HG03175 (cell line): ENCODE data around the gene UPK3B.
A peak's percentile ranks its signal among the peaks of the same experiment; 100 is the strongest.
"Not testable (repeated sequence)": the region's sequence is repeated elsewhere in the genome, so short reads cannot be mapped to it uniquely, and the experiment has no call there.

Source experiments
- ATAC-seq: cut with Tn5 transposase; IDR thresholded peaks from one replicate; pipeline ENCODE4 v1.9.1; 2021; ENCODE audit warnings: mild to moderate bottlenecking, moderate library complexity; ENCODE audit not compliant: unreplicated experiment

UPK3B gene

DNA sequence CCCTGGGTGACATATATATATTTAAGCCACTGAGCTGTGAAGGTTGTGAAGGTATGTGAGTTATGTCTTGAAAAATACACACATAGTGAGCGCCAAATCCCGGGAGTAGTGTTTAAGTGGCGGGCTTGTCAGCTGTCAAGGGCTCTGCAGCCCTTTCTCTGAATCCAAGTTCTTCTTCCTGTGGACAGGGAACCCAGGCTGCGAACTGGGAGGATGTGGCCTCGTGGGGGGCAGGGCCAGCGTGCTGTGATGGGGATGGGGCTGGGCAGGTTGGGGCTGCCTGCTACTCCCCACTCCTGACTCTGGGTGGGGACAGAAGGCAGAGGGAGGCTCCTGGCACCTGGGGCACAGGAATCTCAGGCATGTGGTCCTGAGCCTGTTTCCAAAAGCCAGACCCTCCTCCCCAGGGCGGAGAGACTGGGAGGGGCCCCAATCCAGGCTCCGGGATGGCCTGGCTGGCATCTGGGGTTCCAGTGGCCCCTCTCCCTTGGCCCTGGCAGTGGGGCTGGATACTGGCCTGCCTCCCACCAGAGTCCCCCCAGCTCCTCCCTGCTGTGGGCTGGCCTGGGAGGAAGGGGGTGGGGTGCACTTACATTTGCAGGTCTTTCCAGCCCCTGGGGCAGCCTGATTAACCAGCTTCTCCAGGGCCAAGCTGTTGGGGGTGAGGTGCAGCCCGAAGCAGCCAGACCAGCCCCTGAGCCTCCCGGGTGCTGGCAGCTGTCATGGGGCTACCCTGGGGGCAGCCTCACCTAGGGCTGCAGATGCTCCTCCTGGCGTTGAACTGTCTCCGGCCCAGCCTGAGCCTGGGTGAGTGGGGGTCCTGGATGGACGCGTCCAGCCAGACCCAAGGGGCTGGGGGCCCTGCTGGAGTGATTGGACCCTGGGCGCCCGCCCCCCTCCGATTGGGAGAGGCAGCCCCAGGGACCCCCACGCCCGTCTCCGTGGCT, at the start of gene UPK3B:
Gene UPK3B (plus strand): TSS at position 622 of the 947 bp plus-strand sequence. CDS start 101 bp downstream, at position 723.
- ATAC-seq, result no peak

DNA sequence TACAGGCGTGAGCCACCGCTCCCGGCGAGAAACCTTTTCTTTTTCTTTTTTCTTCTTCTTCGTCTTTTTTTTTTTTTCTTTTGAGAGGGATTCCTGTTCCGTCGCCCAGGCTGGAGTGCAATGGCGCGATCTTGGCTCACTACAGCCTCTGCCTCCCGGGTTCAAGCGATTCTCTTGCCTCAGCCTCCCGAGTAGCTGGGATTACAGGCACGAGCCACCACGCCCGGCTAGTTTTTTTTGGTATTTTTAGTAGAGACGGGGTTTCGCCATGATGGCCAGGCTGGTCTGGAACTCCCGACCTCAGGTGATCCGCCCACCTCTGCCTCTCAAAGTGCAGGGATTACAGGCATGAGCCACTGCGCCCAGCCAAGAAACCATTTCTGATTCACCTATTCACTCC, 49.6 kb upstream of the UPK3B start:
- not testable (repeated sequence) for ATAC-seq

DNA sequence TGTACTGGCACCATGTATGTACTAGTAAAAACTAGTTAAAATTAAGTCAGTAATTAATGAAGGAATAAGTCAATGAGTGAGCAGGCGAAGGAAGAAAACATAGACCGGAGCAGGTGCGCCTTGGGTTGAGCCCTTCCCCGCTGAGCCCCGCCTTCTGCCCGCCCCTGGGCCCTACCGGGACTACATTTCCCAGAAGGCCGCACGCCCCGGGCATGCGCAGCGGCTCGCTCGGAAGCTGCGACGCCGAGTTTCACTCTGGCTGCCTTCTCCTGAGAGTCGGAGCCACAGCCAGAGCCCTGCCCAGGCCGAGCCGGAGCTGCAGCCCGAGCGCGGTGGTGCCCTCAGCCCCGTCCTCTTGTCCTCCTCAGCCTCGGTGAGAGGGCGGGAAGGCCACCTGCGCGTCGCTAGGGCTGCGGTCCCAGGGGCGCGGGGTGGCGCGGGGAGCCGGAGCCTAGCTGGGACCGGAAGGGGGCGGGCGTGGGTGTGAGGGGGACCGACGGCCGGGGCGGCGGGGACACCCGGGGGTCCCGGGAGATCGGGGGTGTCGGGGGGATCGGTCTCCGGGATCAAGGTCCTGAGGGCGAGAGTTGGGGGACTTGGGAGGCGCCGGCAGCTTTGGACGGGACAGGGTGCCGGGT, 48.8 kb upstream of the UPK3B start, which contains the start of gene DTX2:
Gene DTX2 (plus strand): TSS at position 246 of the 638 bp plus-strand sequence. CDS start 18,801 bp downstream, outside the sequence.
- peak; percentile 98 for ATAC-seq

DNA sequence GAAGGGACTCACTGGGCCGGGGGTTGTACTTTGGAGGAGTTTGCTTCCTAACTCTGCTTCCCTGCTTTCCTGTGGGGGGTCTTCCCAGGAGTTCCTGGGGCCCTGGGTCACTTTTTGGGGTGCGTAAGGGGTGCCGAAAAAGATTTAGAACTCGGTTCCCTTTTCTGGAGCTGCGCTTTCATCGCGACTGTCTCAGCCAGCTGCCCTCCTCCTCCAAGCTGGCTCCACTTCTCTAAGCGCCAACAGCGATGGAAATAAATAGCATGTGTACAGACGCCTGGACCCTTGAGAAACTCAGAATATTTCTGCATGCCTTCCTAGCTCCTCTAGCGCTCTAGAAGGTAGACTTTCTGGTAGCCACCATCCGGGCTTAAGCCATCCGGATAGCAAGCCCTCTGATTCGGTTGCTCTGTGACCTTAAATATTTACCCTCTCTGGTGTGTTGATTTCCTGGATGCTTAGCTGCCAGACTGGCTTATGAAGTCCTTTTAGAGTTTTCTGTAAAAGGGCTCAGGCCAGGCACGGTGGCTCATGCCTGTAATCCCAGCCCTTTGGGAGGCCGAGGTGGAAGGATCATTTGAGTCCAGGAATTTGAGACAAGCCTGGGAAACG, 48.0 kb upstream of the UPK3B start:
- ATAC-seq, result peak; percentile 7

DNA sequence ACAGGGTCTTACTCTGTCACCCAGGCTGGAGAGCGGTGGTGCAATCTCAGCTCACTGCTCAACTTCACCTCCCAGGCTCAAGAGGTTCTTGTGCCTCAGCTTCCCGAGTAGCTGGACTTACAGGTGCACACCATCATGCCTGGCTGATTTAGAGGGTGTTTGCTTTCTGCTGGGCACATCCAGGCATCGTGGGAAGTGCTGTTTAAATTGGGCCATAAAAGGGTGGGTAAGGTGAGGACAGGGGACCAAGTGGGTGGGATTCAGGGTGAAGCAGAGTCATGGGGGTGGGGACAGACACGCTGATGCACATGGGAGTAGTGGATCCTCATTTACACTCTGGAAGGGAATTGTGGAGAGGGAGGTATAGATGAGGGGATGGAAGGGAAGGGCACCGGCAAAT, 45.4 kb upstream of the UPK3B start:
- not testable (repeated sequence) for ATAC-seq

DNA sequence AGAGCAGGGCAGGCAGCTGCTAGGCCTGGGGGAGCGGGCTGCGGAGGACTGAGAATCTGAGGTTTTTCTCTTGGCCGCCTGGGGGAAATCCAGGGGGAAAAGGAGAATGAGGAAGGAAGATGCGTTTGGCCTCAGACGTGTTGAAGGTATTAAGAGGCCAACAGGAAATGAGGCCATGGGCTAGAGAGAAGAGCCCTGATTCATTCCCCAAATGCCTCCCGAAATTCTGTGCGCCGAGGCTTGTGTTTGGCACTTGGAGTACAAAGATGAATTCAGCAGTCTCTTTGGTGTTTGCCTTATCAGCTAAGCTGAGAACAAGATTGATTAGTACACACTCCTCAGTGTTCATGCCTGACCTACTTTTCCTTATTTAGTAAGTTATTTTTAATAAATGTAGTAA, 44.4 kb upstream of the UPK3B start:
- ATAC-seq, result not testable (repeated sequence)

DNA sequence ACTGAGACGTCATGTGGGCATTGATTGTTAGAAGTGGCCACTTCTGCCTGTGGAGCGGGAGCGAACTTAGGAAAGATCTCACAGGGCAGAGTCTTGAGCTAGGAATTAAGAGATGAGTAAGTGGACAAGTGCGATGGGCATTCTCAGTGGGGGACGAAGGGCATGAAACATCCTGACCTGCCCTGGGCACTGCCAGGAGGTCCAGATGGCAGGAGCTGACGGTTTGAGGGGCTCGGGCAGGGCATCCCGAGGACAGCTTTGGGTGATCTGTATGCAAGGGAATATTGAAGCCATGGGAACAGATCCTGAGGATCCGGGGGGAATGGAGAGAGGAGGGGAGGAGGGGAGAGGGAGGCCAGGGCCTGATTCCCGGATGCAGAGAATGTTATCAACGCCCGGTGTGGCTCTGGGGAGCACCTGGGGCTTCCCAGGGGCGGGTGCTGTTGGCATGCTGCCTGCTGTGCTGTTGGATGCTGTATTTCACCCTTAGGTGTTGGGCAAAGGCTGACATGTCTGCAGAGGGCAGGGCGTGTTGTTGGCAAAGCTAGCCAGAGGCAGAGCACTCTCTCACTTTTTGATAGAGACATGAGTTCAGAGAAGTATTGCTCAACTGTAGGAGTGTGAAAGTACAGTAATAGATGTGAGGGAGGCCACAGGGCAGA, 42.5 kb upstream of the UPK3B start:
- not testable (repeated sequence) for ATAC-seq

DNA sequence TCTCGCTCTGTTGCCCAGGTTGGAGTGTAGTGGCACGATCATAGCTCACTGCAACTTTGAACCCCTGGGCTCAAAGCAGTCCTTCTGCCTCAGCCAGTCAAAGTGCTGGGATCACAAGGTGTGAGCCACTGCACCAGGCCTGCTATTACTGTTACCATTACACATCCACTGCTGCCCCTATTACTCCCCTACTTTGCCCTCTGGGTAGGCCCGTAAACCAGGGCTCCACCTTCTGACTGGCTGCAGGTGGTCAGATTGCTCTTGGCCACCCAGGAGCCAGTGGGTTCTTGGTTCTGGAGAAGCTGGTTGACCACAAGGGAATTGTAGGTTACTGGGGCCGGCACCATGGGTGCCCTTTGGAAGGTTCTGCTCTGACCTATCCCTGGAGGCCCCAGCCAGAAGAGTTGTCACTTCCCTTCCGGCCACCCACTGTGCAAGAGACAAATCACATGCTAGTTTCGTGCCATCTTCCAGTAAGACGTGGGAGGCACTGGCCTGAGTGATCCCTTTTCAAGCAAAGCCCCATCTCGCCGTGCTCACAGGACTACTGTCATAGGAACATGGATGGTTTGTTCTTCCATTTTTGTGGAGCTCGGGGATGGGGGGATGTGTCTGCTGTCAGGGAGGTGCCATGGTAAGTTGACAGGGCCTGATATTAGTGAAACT, 38.7 kb upstream of the UPK3B start:
- not testable (repeated sequence) for ATAC-seq

DNA sequence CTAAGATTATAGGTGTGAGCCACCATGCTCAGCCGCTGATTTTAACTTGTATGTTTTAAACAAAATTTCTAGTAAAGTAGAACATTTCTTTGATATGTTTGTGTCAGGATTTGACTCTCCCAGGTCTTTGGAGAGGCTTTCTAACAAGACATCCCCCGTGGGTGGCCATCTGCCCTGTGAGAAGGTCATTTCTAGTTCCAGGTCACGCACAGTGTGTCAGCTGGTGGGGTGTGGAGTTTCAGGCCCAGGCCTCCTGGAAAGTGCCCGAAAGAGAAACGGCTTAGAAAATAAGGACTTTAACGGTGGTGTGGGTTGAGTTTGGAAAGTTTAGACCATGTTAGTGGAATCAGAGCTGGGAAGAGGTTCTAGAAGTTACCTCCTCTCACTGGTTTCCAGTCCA, 37.3 kb upstream of the UPK3B start:
- ATAC-seq, result not testable (repeated sequence)

DNA sequence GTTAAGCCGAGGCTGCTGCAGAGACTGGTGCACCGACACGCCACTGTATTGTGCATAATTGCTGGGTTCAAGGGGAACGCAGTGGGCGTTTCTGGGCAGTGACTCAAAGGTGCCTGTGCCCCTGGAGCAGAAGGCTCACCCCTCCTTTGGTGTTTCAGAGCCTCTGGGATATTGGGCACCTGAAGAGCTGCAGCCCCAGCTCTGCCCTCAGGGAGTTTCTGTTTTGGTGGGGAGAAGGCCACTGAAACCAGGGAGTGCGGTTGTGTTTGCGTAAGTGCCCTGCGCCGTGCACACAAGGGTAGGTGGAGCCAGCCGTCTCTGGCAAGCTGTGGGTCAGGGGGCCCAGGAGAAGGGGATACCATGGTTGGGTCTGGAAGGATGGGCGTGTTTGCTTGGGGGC, 34.1 kb upstream of the UPK3B start:
- not testable (repeated sequence) for ATAC-seq

DNA sequence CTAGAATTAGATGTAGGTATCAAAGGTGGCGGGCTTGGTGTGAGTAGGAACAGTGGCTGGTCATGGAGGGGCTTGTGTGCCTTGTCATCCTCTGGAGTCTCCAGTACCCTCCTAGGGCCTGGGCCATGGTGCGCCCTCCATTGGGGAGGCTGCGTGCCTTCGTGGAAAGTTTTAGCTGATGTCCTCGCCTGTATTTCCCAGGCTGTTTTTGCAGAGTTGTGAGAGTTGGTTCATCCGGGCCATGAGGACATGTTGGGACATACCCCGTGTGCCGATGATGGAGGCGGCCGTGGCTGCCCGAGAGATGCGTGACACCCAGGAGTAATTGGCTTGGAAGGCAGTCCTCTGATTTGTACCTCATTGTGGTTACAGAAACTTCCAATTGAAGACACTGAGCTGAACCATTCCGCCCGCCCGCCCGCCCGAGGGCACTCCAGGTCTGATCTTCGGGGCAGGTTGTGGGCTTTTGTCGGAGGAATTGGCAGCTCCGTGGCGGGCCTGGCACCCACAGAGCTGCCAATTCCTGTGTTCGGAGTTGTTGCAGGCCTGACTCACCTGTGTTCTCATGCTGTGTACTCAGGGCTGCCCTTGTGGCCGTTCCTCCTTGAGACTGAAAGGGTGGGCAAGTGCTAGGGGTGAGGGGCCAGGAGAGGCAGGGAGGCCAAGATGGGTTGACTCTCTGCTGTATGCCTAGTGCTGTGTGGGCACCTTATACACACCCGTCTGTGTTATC, 33.4 kb upstream of the UPK3B start:
- not testable (repeated sequence) for ATAC-seq

DNA sequence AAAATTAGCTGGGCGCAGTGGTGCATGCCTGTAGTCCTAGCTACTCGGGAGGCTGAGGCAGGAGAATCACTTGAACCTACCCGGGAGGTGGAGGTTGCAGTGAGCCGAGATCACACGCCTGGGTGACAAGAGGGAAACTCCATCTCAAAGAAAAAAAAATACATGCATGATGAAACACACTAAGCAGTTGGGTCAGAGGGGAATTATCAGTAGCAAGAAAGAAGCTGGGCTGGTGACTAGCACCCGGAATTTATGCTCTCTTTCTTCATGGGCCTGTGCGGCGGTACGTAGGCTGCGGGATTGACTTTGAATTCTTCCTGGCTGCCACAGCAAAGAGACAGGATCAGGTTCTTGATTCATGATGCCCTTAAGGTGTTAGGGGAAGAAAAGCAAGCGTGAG, 30.7 kb upstream of the UPK3B start:
- not testable (repeated sequence) for ATAC-seq

DNA sequence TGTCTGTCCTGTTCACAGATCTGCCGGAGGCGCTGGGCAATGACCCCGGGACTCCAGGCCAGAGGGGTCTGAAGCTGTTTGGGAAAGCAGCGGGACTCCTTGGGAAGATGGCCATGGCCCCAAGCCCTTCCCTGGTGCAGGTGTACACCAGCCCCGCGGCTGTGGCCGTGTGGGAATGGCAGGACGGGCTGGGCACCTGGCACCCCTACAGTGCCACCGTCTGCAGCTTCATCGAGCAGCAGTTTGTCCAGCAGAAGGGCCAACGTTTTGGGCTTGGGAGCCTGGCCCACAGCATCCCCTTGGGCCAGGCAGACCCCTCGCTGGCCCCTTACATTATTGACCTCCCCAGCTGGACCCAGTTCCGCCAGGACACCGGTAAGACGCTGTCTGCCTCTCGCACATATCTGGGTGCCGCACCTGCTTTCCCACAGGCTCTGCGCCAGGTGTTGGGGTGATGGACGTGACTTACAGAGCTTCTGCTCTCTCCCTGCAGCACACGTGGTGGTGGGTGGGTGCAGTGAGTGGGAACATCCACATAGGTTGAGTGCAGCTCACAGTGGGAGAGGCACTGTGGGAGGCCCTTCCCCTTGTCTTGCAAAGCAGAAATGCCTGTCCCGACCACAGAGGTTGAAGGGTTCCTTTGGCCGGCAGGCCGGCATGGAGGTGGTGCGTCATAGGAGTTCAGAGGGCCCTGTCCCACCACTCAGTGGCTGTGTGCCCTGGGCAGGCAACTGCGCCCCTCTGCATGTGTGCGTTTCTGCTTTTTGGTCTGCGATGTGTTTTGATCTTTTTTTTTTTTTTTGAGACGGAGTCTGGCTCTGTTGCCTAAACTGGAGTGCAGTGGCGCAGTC, 29.7 kb upstream of the UPK3B start:
- not testable (repeated sequence) for ATAC-seq

DNA sequence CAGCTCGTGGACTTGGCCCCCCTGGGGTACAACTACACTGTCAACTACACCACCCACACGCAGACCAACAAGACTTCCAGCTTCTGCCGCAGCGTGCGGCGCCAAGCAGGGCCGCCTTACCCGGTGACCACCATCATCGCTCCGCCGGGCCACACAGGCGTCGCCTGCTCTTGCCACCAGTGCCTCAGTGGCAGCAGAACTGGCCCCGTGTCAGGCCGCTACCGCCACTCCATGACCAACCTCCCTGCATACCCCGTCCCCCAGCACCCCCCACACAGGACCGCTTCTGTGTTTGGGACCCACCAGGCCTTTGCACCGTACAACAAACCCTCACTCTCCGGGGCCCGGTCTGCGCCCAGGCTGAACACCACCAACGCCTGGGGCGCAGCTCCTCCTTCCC, 27.7 kb upstream of the UPK3B start:
- not testable (repeated sequence) for ATAC-seq

DNA sequence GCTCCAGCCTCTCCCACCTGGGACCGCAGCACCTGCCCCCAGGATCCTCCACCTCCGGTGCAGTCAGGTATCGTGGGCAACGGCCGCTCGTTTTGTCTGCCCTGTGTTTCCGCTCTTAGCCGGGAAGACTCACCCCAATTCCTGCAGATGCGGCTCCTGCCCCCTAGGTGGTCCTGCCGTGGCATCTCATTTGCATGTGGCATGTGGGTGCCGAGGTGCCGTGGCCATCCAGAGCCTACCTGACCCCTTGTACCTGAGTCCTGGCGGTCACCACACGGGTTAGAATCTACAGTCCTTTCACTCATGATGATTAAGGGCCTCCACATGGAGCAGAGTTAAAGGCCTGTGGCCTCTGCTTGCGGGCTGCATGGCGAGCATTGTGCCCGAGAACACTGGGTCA, 27.3 kb upstream of the UPK3B start:
- ATAC-seq, result not testable (repeated sequence)

DNA sequence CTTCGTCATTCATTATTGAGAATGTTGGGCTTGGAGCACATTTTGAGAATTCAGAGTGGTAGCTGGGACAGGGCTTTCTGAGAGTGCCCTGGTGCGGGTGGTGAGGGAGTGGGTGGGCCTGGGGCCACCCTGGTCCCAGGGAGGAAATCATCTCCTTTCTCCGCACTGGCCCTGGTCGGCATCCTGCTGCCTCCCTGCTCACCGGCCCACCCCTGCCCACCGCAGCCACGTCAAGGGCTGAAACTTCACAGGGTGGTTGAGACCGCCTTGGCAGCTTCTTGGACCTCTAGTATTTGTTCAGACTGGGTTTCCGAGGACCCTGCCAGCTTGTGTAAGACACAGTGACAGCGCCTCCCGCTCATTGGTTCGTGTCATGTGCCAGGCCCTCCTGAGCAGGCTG, 25.9 kb upstream of the UPK3B start:
- not testable (repeated sequence) for ATAC-seq

DNA sequence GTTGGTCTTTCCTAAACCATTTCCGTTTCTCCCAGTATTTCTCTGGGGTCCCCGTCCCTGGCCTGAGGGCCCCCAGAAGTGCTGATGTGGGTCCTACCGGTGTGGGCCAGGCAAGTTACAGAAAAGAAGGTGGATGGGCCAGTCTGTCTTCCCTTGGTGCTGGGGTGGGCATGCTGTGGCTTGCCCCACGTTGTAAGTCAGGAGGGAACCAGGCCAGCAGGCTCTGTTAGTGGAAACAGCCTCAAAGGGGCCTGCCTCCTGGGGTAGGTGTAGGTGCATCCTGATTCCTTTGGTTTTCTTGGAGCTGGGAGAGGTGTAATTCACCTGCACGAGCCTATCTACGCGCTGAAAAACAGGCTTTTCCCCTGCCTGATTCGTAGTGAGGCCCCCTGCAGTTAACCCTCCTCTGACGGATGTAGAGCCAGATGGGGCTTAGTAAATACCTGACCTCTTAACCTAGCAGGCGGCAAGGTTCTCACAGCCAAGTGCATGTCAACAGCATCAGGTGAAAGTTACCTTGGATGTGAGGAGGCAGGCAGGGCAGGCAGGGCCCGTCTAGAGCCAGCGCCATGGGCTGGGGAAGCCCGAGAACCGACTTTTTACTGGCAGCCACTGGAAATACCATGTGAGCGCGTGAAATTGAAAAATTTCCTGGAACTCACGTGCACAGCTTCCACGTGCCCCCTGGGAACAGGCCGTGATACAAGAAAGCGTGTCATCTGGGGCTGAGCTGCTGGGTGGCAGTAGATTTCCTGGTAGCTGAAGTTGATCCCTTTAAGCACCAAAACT, 24.3 kb upstream of the UPK3B start:
- ATAC-seq, result peak; percentile 13

DNA sequence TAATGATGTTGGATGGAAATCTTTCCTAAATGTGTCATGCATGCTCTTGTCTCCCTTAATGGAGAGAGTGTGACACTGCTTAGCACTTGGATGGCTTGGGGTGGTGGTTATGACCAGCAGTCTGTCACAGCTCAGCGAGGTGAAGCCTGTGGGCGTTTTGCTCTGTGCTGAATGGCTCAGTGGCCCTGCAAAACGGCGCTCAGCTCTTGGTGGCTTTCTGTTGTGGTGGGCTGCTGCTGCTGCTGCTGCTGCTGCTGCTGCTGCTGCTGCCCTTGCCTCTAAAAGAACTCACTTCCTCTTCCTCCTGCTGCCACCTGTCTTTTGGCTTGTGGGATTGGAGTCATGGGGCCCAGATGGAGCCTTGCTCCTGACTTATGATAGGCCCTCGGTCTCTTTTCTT, 23.7 kb upstream of the UPK3B start:
- ATAC-seq, result peak; percentile 99
